Measurements from ENCODE around the gene LHX1. TPM values are rescaled to one million over a fixed set of nuclear protein-coding genes. Genes with fewer than 3 reads are reported as not detected.

The LHX1 gene
- polyA plus RNA-seq, 1 donor (not counting 4 experiments of a cell fraction or from before 2014, with no cell fraction given), result 0.35 TPM

DNA sequence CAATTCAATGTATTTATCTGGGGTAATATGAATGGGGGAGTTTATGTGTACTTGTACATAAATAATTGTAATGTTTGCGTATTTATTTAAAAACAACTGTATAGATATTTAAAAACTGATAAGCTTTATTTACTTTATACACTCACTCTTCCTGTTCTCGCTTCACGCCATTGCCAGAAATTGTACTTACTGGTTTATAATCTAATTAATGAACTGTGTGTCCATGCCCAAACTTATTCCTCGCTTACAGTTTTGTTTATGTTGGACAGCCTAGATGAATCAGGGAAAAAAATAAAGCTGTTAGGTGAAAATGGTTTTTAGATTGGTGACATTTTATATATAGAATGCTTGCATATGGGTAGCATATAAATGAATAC, 42.3 kb downstream of the LHX1 start:
- Histone ChIP-seq H3K4me3 (ENCODE audit: control insufficient read depth in 2 of 3, extremely low read depth in 1 of 3, insufficient read depth in 2 of 3, low read depth in 1 of 3, low read length in 3 of 3) (no peak overlapping the region), H3K79me2 (ENCODE audit: control insufficient read depth, insufficient read depth, low read length) (peaks cover 37% of the 10 kb centered on the region), H3K4me1 (ENCODE audit: control insufficient read depth, extremely low read depth, insufficient read depth, low read length) (peaks cover 21% of the 10 kb centered on the region), H3K36me3 (ENCODE audit: control insufficient read depth in 2 of 2, extremely low read depth in 1 of 2, insufficient read depth in 2 of 2, low read length in 2 of 2) (no peaks in the 10 kb centered on the region), H3K9ac (ENCODE audit: control insufficient read depth, extremely low read depth, insufficient read depth, low read length) (no peak overlapping the region), H3K27me3 (ENCODE audit: control insufficient read depth, extremely low read depth, insufficient read depth, low read length) (no peaks in the 10 kb centered on the region), H3K4me2 (ENCODE audit: control insufficient read depth, extremely low read depth, insufficient read depth, low read depth, low read length) (no peak overlapping the region), H3K9me1 (ENCODE audit: control insufficient read depth, extremely low read depth, insufficient read depth, low read length) (no peaks in the 10 kb centered on the region), H4K20me1 (ENCODE audit: control insufficient read depth, extremely low read depth, insufficient read depth, low read length) (no peaks in the 10 kb centered on the region), H3K27ac (ENCODE audit: control insufficient read depth, insufficient read depth, low read length) (no peak overlapping the region), H3K9me3 (ENCODE audit: control insufficient read depth, low read depth, low read length) (no peaks in the 10 kb centered on the region), H2AFZ (ENCODE audit: control insufficient read depth, low read length) (no peak overlapping the region)
- FAIRE-seq (no peak), DNase-seq (ENCODE audit: low read depth, low spot score) (no peak)
- dilution Hi-C loops (cut with MboI; ENCODE audit: extremely low pct_ligation_motif_present, low sequenced_read_pairs), result no loop called here
- no peak for TF ChIP-seq EZH2 (IDR thresholded peaks at IDR 0.05; ENCODE audit: low read length)
- TF ChIP-seq, protein P1, sequence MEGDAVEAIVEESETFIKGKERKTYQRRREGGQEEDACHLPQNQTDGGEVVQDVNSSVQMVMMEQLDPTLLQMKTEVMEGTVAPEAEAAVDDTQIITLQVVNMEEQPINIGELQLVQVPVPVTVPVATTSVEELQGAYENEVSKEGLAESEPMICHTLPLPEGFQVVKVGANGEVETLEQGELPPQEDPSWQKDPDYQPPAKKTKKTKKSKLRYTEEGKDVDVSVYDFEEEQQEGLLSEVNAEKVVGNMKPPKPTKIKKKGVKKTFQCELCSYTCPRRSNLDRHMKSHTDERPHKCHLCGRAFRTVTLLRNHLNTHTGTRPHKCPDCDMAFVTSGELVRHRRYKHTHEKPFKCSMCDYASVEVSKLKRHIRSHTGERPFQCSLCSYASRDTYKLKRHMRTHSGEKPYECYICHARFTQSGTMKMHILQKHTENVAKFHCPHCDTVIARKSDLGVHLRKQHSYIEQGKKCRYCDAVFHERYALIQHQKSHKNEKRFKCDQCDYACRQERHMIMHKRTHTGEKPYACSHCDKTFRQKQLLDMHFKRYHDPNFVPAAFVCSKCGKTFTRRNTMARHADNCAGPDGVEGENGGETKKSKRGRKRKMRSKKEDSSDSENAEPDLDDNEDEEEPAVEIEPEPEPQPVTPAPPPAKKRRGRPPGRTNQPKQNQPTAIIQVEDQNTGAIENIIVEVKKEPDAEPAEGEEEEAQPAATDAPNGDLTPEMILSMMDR (optimal IDR thresholded peaks at IDR 0.05 in 1 of 3, IDR thresholded peaks at IDR 0.05 in 1 of 3, conservative IDR thresholded peaks at IDR 0.05 in 1 of 3; ENCODE audit: extremely low read depth in 1 of 3, insufficient read depth in 2 of 3, low read length in 3 of 3), result no peak

DNA sequence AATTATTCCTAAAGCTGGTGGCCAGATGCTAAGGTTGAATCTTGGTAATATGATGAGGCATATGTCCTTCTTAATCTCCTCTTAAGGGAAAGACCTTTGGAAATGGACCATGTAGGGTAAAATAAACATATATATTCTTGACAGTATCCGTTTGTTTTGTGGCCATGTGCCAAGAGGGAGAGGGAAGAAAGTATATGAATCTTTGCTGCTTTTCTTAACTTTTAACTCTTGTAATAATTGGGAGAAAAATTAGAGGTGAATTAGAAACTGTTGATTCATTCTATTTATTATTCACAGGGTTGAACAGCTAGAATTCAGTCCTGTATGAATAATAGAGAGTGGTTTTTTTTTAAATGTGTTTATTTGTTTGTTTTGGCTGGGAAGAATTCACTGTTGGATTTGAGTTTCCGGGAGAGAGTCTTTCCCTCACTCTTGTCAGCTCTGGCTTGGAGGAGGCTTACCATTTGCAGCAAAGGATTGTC, 43.0 kb downstream of the LHX1 start:
- Histone ChIP-seq H3K4me1 (ENCODE audit: control insufficient read depth, extremely low read depth, insufficient read depth, low read length) (peaks cover 21% of the 10 kb centered on the region), H3K9me1 (ENCODE audit: control insufficient read depth, extremely low read depth, insufficient read depth, low read length) (no peaks in the 10 kb centered on the region), H3K36me3 (ENCODE audit: control insufficient read depth in 2 of 2, extremely low read depth in 1 of 2, insufficient read depth in 2 of 2, low read length in 2 of 2) (no peaks in the 10 kb centered on the region), H3K4me3 (ENCODE audit: control insufficient read depth in 2 of 3, extremely low read depth in 1 of 3, insufficient read depth in 2 of 3, low read depth in 1 of 3, low read length in 3 of 3) (no peak overlapping the region), H3K4me2 (ENCODE audit: control insufficient read depth, extremely low read depth, insufficient read depth, low read depth, low read length) (no peak overlapping the region), H2AFZ (ENCODE audit: control insufficient read depth, low read length) (no peak overlapping the region), H4K20me1 (ENCODE audit: control insufficient read depth, extremely low read depth, insufficient read depth, low read length) (no peaks in the 10 kb centered on the region), H3K27ac (ENCODE audit: control insufficient read depth, insufficient read depth, low read length) (no peak overlapping the region), H3K9me3 (ENCODE audit: control insufficient read depth, low read depth, low read length) (no peaks in the 10 kb centered on the region), H3K9ac (ENCODE audit: control insufficient read depth, extremely low read depth, insufficient read depth, low read length) (no peak overlapping the region), H3K27me3 (ENCODE audit: control insufficient read depth, extremely low read depth, insufficient read depth, low read length) (no peaks in the 10 kb centered on the region), H3K79me2 (ENCODE audit: control insufficient read depth, insufficient read depth, low read length) (peaks cover 35% of the 10 kb centered on the region)
- TF ChIP-seq, protein P1 (optimal IDR thresholded peaks at IDR 0.05 in 1 of 3, IDR thresholded peaks at IDR 0.05 in 1 of 3, conservative IDR thresholded peaks at IDR 0.05 in 1 of 3; ENCODE audit: extremely low read depth in 1 of 3, insufficient read depth in 2 of 3, low read length in 3 of 3), result no peak
- TF ChIP-seq EZH2 (IDR thresholded peaks at IDR 0.05; ENCODE audit: low read length), result no peak
- dilution Hi-C loops (cut with MboI; ENCODE audit: extremely low pct_ligation_motif_present, low sequenced_read_pairs), result no loop called here
- DNase-seq (ENCODE audit: low read depth, low spot score), result no peak
- FAIRE-seq, result no peak
